GM13976 (cell line): ENCODE measurements around the gene PJA1.

Source experiments
- DNase-seq: peaks from one replicate; pipeline ENCODE4 v3.0.0; 2012; ENCODE audit warnings: low spot score
- in situ Hi-C: fragments of 300-500 bp; cut with MboI; formaldehyde crosslinking; loops from one replicate; pipeline ENCODE4 v1.12.0; 2022; ENCODE audit warnings: low sequenced_read_pairs, mixed read lengths, inconsistent platforms; ENCODE audit not compliant: unreplicated experiment
- TF ChIP-seq, protein P1 (sequence below): IDR thresholded peaks from 2 replicates; pipeline ENCODE4 v1.5.1; 2012; ENCODE audit warnings: borderline replicate concordance, mild to moderate bottlenecking; ENCODE audit not compliant: insufficient read depth; ENCODE audit errors: extremely low read depth, missing control alignments, control extremely low read depth

PJA1 gene

DNA sequence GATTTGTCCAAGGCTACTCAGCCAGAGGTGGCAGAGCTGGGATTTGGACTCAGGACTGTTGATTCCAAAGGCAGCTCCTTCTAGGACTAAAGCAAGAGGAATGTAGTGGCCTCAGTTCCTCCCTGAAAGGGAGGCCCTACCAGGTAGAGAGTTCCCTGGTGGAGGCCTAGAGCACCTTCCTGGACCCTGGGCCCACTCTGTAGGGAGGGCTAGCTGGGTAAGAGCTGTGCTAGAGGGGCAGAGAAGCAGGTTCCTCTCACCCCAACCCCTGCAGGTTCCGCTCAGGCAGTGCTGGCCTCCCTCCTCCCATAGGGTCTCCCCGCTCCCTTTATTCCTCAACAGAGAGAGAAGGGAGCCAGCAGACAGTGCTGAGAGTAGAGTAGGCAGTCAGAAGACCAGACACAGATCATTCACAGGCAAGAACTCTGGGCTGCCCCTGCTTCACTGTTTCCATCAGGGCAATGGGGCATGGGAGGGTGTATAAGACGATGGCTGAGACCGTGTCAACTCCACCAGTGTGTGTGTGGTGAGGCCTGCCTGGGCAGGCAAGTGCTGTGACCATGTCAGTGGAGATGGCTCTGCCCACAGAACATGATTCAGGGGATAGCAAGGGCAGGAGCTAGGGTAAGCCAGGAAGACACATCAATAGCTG, 12.4 kb upstream of the PJA1 start:
- TF ChIP-seq, protein P1, sequence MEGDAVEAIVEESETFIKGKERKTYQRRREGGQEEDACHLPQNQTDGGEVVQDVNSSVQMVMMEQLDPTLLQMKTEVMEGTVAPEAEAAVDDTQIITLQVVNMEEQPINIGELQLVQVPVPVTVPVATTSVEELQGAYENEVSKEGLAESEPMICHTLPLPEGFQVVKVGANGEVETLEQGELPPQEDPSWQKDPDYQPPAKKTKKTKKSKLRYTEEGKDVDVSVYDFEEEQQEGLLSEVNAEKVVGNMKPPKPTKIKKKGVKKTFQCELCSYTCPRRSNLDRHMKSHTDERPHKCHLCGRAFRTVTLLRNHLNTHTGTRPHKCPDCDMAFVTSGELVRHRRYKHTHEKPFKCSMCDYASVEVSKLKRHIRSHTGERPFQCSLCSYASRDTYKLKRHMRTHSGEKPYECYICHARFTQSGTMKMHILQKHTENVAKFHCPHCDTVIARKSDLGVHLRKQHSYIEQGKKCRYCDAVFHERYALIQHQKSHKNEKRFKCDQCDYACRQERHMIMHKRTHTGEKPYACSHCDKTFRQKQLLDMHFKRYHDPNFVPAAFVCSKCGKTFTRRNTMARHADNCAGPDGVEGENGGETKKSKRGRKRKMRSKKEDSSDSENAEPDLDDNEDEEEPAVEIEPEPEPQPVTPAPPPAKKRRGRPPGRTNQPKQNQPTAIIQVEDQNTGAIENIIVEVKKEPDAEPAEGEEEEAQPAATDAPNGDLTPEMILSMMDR = no peak
- in situ Hi-C loops = no loop called here
- no peak for DNase-seq

DNA sequence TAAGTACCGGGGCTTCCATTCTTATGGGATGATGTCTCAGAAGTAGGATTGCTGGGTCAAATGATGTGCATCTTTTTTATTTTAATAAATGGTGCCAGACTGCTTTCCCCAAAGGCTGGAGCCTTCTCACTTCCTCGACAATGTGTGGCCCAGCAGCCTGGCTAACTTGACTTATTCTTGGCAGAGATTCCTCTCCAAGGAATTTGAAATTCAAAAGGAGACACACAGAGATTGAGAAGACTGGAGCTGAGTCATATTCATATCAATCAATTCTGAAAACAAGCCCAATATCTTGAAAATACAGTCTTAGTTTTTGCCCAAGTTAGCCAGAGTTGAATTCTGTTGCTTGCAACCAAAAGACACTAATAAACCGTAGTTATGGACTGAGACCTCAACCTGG, 10.8 kb upstream of the PJA1 start:
- DNase-seq = no peak
- in situ Hi-C loops = no loop called here
- TF ChIP-seq, protein P1 = no peak

DNA sequence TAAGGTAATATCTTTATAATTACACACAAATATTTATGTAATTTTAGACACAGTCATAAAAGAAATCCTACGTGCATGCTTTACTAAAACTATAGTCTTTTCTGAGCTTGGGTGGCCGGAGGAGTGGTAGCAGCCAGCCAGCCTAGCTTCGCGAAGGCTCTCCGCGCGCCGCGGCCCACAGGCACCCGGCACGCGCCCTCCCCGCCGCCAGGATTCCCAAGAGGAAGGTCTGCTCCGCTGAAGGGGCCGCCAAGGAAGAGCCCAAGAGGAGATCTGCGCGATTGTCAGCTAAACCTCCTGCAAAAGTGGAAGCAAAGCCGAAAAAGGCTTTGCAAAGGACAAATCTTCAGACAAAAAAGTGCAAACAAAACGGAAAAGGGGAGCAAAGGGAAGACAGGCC, 8.7 kb upstream of the PJA1 start:
- no peak for DNase-seq
- in situ Hi-C loops = no loop called here
- TF ChIP-seq, protein P1 = no peak

DNA sequence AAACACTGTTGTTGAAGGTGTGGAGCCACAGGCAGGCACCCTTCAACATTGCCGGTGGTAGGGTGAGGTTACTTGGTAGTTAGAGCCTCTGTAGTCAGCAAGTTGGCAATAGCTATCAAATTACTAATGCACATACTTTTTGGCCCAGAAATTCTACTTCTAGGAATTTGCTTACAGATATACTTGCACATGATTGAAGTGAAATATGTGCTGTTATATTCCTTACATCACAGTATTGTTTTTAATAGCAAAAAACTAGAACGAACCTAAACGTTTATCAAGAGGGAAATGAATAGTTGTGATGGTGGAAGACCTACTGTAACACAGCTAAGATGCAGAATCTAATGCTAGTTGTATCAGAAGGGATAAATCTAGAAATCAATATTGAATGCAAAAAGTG, 7.7 kb upstream of the PJA1 start:
- DNase-seq = no peak
- in situ Hi-C loops = no loop called here
- TF ChIP-seq, protein P1 = no peak

DNA sequence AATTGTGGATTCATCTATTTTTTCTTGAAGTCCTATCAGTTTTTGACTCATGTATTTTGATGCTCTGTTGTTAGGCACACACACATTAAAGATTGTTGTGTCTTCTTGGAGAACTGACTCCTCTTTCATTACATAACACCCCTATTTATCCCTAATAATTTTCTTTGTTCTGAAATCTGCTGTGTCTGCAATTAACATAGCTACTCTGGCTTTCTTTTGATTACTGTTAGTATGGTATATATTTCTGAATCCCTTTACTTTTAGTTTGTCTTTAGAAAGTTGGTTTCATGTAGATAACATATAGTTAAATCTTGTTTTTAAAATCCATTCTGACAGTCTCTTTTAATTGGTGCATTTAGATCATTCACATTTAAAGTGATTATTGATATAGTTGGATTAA, 5.1 kb upstream of the PJA1 start:
- in situ Hi-C loops = no loop called here
- no peak for DNase-seq
- TF ChIP-seq, protein P1 = no peak

DNA sequence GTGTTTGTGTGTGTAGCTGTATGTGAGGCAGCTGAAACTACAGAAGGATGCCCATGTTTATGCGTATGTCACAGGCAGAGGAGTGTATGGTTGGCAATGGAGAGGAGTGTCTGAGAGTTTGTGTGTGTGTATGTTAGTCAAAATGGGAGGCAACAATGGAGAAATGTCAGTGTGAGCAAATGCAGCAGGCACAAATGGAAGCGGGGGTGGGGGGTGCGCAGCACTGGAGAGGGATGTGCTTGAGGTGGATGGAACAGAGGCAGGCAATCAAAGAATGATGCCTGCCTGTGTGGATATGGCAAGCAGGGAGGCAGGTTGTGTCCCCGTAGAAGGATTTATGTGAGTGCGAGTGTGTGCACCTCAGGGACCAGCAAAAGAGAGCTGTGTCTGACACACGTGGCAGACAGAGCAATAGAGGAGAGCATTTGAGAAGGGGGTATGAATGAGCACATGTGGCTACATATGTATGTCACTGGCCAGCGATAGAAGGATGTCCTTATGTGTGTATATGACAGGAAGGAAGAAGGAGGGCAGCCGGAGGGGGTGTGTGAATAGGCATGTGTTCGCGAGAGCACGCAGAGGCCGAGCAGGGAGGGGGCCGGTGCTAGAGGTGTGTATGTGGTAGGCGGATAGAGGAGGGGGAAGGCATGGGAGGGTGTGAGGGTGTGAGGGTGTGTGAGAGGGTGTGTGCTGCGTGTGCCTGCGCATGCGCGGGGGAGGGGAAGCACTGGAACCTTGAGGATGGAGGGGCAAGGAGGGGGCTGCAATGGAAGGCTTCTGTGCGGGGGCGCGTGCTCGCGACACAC, 1.1 kb downstream of the PJA1 start:
- in situ Hi-C loops = no loop called here
- TF ChIP-seq, protein P1 = no peak
- DNase-seq = peak; percentile 73
